Measurements from ENCODE around the gene ZNF597.

Gene ZNF597, protein sequence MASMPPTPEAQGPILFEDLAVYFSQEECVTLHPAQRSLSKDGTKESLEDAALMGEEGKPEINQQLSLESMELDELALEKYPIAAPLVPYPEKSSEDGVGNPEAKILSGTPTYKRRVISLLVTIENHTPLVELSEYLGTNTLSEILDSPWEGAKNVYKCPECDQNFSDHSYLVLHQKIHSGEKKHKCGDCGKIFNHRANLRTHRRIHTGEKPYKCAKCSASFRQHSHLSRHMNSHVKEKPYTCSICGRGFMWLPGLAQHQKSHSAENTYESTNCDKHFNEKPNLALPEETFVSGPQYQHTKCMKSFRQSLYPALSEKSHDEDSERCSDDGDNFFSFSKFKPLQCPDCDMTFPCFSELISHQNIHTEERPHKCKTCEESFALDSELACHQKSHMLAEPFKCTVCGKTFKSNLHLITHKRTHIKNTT

DNA sequence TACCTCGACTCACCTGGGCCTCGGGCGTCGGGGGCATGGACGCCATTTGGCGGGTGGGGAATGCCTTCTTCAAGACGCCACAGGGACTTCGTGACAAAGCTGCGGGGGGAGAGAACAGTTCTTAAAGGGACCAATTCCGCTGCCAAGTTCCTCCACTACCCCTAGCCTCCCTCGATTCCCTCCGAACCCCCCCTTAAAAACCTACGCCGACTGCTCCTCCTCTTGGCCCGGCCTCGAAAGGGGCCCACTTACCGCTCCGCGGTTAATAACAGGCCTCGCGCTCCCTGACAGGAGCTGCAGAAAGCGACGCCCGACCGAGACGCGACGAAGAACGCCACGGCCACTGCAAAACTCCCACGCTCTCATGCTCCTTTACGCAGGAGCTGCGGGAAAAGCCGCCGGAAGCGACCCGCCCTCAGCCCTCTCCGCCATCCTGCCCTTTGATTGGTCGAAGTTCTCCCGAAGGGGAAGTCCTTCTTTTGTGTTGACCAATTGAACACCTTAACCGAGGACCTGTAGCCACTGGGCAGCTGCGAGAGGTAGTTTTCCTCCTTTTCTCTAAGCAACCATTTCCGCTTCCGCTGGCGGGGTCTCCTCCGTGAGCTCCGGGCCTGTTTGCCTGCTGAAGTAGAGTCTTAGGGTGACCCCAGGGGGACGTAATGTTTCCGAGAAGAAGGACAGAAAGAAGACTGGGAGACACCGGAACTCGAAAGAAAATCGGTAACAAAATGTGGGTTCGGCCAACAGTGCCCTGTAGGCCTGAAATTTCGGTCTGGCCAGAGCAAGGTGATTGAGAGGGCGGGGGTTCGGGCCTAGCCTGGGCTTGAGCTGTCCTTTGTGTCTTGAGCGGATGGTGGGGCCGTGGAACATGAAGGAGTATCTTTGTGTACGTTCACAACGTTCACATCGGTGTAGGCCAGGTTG lies at the start of gene ZNF597, which contains the start of gene NAA60:
ZNF597 (minus strand) TSS at position 397 of the 924 bp plus-strand sequence; CDS start at position 46, 351 bp downstream.
NAA60 (plus strand) TSS at position 573 of the 924 bp plus-strand sequence. CDS start 32,548 bp downstream, outside the sequence.
- Histone ChIP-seq H3K4me3 (peak within 1 kb of the TSS; percentile 63), H3K9me3 (no peaks in the 10 kb centered on the region), H3K36me3 (replicated peaks) (peaks cover 24% of the 10 kb centered on the region), H3K27me3 (ENCODE audit: low read depth) (no peaks in the 10 kb centered on the region), H3K4me1 (peaks cover 9% of the 10 kb centered on the region)
- peak; percentile 95 to 98 for DNase-seq (ENCODE audit: low spot score in 2 of 2)
- in situ Hi-C loops (cut with MboI; ENCODE audit: low sequenced_read_pairs) = no loop called here

DNA sequence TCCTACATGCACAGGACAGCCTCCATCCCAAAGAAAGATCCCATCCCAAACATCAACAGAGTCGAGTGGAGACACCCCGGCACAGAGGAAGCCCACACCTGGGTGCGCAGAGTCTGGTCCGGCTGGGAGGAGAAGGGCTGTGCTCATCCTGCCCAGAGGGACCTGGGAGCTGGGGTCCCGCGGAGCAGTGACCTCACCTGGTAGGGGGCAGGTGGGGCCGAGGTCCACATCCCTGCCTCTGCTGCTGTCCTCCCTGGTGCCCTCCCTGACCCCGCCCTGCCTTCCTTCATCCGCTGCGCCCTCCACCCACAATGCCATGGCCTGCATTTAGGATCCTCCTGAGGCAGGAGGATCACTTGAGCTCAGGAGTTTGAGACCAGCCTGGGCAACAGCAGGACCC lies 49.1 kb upstream of the ZNF597 start:
- Histone ChIP-seq H3K4me1 (no peaks in the 10 kb centered on the region), H3K9me3 (no peaks in the 10 kb centered on the region), H3K4me3 (no peak overlapping the region), H3K27me3 (ENCODE audit: low read depth) (no peaks in the 10 kb centered on the region), H3K36me3 (replicated peaks) (no peaks in the 10 kb centered on the region)
- in situ Hi-C loops (cut with MboI; ENCODE audit: low sequenced_read_pairs) = no loop called here
- no peak for DNase-seq (ENCODE audit: low spot score in 2 of 2)

DNA sequence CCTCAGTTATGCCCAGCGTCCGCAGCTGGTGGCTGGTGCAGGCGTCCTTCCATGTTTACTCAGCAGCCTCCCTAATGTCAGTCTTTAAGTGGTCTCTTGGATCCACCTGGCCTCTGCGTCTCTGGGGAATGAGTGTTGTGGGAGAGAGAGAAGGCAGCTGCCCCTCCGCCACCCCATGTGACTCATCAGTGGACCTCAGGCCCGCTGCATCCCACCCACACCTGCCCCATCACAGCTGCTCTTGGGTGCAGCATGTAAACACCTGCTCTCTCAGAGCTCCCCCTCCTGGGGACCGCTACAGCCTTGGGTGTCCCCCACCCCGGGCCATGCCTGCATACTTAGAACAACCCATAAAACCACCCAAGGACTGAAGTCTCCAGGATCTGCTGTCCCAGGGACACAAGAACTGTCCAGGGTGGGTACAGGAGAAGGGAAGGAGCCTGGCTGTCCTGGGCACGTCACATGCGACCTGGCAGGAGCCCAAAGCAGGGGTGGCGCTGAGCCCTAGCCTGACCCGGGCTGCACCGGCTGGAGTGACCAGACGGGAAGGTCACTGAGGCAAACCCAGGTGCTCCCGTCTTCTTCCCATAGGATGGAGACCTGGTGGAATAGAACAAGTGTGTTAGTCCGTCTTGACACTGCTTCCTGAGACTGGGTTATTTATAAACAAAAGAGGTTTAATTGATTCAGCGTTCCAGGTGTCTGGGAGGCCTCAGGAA lies 47.8 kb upstream of the ZNF597 start:
- H3K4me1 ChIP-seq = no peaks in the 10 kb centered on the region
- H3K9me3 ChIP-seq = no peaks in the 10 kb centered on the region
- peak in 1 of 2 experiments; percentile 16 for DNase-seq (ENCODE audit: low spot score in 2 of 2)
- H3K27me3 ChIP-seq (ENCODE audit: low read depth) = no peaks in the 10 kb centered on the region
- H3K4me3 ChIP-seq = no peak overlapping the region
- H3K36me3 ChIP-seq (replicated peaks) = no peaks in the 10 kb centered on the region; the same call in 1 of the 2 replicates
- in situ Hi-C loops (cut with MboI; ENCODE audit: low sequenced_read_pairs) = no loop called here

DNA sequence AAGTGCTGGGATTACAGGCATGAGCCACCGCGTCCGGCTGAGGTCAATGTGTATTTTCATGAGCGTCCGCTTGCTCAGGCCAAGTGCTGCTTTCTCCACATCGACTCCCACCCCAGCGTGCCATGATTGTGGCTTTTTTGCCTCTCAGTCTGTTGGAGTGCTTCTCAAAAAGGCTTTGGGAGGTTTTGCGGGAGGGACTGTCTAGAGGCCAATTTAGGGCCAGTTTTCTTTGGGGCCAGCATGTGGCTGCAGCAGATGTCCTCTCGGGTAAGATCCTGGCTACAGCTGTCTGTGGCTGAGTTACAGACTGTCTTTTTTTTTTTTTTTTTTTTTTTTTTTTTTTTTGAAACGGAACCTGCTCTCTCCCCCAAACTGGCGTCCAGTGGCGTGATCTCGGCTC lies 45.5 kb upstream of the ZNF597 start:
- H3K9me3 ChIP-seq = no peaks in the 10 kb centered on the region
- no peaks in the 10 kb centered on the region for H3K27me3 ChIP-seq (ENCODE audit: low read depth)
- in situ Hi-C loops (cut with MboI; ENCODE audit: low sequenced_read_pairs) = no loop called here
- no peak for DNase-seq (ENCODE audit: low spot score in 2 of 2)
- H3K4me3 ChIP-seq = no peak overlapping the region
- peaks cover 19% of the 10 kb centered on the region for H3K36me3 ChIP-seq (replicated peaks)
- no peaks in the 10 kb centered on the region for H3K4me1 ChIP-seq

DNA sequence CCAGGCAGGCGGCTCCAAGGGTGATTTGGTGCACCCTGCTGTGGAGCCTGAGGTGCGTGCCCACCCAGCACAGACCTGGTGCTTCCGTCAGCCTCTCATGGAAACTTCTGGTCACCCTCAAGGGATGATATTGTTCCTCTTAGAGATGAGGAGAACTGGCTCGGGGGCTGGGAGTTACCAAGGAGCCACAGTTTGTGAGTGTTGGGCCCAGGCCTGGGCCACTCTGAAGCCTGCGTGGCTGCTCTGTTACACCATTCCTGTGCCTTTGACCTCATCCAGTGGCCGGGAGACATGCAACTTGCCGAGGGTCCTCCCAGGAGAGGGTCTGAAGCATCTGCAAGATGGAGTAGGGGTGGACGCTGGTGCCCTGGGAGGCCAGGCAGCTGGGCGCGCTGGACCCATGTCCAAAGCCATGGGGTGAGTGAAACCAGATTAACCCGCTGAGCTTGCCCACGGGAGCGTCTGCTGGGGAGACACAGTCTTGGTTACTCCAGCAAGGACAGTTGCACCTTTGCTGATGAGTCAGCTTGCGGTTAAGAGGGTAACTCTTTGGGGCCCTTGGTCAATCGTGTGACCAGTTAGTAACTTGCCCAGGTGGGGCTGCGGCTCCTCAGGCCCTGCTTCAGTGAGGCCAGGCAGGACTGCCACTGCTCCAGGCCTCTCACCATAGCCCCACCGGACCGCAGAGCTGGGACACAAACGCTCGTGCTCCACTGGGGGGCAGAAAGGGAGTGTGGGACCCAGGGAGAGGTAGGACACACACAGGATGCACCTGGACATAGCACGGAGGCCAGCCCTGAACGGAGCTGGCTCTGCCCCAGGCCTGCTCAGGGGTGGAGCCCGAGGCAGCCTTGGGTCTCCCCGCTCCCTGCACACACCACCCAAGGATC lies 44.5 kb upstream of the ZNF597 start:
- no peak overlapping the region for H3K4me3 ChIP-seq
- in situ Hi-C loops (cut with MboI; ENCODE audit: low sequenced_read_pairs) = no loop called here

DNA sequence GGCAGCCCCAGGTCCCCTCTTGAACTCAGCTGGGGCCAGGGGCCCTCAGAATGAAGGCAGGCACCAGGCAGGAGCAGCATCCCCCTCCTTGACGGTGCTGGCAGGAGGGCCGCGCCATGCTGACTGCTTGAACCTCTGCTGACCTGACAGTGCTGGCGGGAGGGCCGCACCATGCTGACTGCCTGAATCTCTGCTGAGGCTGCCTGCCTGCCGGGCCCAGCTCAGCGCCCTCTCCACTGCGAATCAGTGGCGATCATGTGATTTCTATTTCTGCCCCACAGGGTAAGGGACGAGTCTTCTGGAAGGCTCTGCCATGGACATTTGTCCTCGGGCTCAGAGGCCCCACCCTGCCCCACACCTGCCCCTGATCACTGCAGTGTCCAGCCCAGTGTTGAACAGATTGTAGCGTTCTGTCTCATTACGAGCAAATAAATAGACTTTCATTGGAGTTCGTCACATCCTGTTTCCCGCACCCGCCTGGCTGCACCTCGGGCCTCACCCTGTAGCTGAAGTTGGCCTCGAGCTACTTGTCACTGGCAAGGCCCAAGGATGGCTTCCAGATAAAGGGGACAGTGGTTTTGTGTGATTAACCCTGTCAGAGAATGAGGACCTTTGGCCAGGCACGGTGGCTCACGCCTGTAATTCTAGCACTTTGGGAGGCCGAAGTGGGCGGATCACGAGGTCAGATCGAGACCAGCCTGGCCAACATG lies 43.4 kb upstream of the ZNF597 start:
- Histone ChIP-seq H3K4me3 (no peak overlapping the region), H3K9me3 (no peaks in the 10 kb centered on the region), H3K27me3 (ENCODE audit: low read depth) (no peaks in the 10 kb centered on the region), H3K4me1 (no peaks in the 10 kb centered on the region), H3K36me3 (replicated peaks) (peaks cover 36% of the 10 kb centered on the region)
- no peak for DNase-seq (ENCODE audit: low spot score in 2 of 2)
- in situ Hi-C loops (cut with MboI; ENCODE audit: low sequenced_read_pairs) = no loop called here

More for the DNA sequence above, 44.5 kb upstream of the ZNF597 start:
- no peak for DNase-seq (ENCODE audit: low spot score in 2 of 2)
- Histone ChIP-seq H3K4me1 (no peaks in the 10 kb centered on the region), H3K36me3 (replicated peaks) (peaks cover 29% of the 10 kb centered on the region), H3K9me3 (no peaks in the 10 kb centered on the region), H3K27me3 (ENCODE audit: low read depth) (no peaks in the 10 kb centered on the region)

DNA sequence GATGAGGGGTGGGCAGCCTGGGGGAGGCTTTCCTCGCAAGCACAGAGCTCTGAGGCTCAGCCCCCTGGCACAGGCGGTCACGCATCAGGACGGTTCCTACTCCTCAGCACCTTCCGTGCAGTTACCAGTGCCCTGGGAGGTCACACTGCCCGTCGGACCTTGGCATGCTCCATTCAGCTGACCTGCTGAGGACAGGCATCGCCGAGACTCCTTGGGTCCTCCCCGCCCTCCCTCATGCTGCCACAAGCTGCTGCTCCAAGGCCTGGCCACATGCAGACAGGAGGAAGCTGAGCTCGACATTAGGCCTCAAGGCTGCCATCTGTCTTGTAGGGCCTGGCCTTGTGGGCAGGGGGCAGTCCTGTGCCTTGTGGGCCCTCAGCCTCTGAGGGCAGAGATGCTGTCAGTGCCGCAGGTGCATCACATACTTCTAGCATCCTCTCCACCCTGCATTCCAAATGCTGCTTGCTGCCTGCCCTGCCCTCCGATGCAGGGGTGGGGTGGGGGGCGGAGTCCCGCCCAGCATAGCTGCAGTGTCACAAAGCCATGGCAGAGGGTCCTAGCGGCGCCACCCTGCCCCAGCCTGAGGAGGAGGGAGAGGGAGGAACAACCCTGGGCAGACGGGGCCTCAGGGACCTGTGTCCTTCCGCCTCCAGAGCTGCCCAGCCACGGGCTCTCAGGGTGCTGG lies 42.7 kb upstream of the ZNF597 start:
- no peaks in the 10 kb centered on the region for H3K4me1 ChIP-seq
- H3K9me3 ChIP-seq = no peaks in the 10 kb centered on the region
- no peak overlapping the region for H3K4me3 ChIP-seq
- in situ Hi-C loops (cut with MboI; ENCODE audit: low sequenced_read_pairs) = no loop called here
- H3K36me3 ChIP-seq (replicated peaks) = peaks cover 38% of the 10 kb centered on the region
- DNase-seq (ENCODE audit: low spot score in 2 of 2) = no peak
- no peaks in the 10 kb centered on the region for H3K27me3 ChIP-seq (ENCODE audit: low read depth)

DNA sequence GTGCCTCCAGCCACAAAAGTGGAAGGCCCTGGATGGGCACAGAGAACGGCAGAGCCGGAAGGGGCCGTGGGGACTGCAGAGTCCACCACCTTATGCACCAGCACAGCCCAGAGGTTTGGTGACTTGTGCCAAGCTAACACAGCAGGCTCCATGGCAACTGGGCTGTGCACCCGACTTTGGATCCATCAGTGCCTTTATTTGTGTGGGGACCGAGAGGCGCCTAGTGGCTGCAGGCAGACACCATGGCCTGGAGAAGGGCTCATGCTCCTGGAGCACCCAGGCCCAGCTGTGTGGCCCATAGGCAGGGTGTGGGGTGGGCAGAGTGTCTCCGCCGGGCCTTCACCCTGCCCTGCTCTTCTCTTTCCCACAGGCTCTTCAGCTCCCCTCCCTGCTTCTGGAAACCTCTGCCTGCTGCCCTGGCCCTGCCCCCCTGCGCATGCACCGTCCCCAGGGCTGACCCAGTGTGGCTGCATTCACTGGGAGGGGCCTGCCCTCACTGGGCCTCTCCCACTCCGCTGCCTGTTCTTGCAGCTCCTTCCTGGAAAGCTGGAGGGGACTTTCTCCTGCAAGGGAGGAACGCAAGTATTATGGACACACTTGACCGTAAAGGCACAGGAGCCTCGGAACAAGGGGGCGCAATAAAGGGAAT lies 41.9 kb upstream of the ZNF597 start:
- Histone ChIP-seq H3K36me3 (replicated peaks) (peaks cover 38% of the 10 kb centered on the region), H3K9me3 (no peaks in the 10 kb centered on the region), H3K27me3 (ENCODE audit: low read depth) (no peaks in the 10 kb centered on the region), H3K4me3 (no peak overlapping the region), H3K4me1 (no peaks in the 10 kb centered on the region)
- no peak for DNase-seq (ENCODE audit: low spot score in 2 of 2)
- in situ Hi-C loops (cut with MboI; ENCODE audit: low sequenced_read_pairs) = no loop called here

DNA sequence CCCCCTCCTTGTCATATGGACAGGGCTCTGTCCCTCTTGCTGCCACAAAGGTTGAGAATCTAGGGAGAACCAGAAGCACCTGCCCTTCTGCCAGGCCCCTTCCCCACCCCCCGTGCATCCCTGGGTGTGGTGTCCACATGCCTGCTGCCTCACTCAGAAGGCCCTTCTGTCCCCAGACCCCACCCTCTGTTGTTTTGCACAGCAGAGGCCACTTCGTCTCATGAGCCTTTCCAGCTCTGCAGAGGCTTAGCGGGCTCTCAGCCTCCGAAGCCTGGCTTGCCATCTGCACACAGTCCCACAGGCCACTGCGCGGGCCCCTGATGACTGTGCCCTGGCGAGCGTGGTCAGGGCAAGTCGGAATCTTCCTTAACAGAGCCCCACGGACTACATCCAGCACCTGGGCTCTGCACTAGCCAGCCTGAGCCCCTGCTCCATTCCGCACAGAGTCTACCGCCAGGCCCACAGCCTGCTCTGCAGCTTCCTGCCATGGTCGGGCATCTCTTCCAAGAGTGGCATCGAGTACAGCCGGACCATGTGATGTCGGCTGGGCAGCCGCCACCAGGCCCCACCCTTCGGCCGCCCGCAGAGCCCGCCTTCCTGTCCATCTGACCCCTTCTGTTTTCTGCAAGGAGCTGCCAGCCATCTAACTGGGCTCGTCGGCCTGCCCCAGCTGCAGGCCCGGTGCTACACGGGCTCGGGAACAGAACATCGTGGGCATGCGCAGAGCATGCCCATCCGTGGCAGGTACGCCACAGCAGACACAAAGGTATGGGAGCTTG lies 41.2 kb upstream of the ZNF597 start:
- no peaks in the 10 kb centered on the region for H3K4me1 ChIP-seq
- no peak for DNase-seq (ENCODE audit: low spot score in 2 of 2)
- no peak overlapping the region for H3K4me3 ChIP-seq
- H3K36me3 ChIP-seq (replicated peaks) = peaks cover 46% of the 10 kb centered on the region
- no peaks in the 10 kb centered on the region for H3K27me3 ChIP-seq (ENCODE audit: low read depth)
- in situ Hi-C loops (cut with MboI; ENCODE audit: low sequenced_read_pairs) = no loop called here
- H3K9me3 ChIP-seq = no peaks in the 10 kb centered on the region

DNA sequence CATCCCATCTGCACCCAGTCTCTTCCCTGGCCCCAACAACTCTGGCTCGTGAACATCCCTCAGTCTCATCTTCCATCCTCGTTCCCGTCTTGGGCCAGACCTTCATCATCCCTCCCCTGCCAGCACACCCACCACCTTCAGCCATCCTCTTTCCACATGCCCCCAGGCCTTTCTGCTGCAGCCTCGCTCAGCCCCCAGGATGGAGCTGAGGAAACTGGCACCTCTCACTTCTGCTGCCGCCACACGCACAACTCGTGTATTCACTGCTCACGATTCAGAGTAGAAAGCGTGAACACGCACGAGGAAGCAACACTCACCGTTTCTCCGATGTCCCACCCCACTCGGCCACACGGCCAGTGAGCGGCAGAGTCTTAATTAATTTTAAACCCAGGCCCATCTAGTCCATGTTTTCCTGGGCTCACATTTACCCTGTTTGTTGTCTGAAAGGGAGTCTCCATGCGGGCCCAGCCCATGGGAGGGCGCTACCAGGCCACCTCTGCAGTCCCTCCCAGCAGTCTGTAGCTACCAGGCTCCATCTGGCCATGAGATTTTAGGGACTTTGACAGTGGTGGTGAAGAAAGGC lies 39.4 kb upstream of the ZNF597 start:
- H3K36me3 ChIP-seq (replicated peaks) = peaks cover 51% of the 10 kb centered on the region
- H3K4me1 ChIP-seq = no peaks in the 10 kb centered on the region
- no peaks in the 10 kb centered on the region for H3K27me3 ChIP-seq (ENCODE audit: low read depth)
- in situ Hi-C loops (cut with MboI; ENCODE audit: low sequenced_read_pairs) = no loop called here
- no peak overlapping the region for H3K4me3 ChIP-seq
- no peak for DNase-seq (ENCODE audit: low spot score in 2 of 2)
- no peaks in the 10 kb centered on the region for H3K9me3 ChIP-seq
